ENCODE measurements around the gene SSH2.
"Not testable (repeated sequence)": the region's sequence is repeated elsewhere in the genome, so short reads cannot be mapped to it uniquely, and the experiment has no call there.

SSH2 gene

GRCh38 chr17:29652976-29653375 lies 277.1 kb downstream of the SSH2 start:
- DNase-seq, result no peak

GRCh38 chr17:29651913-29652312 lies 278.1 kb downstream of the SSH2 start:
- not testable (repeated sequence) for DNase-seq

GRCh38 chr17:29650396-29650795 lies 279.6 kb downstream of the SSH2 start:
- no peak for DNase-seq

- no peak for DNase-seq
Measured at GRCh38 chr17:29649359-29649758, 280.7 kb downstream of the SSH2 start.

- no peak for DNase-seq
Measured at GRCh38 chr17:29648005-29648404, 282.0 kb downstream of the SSH2 start.

- DNase-seq, result no peak
Measured at GRCh38 chr17:29645515-29646051, 284.4 kb downstream of the SSH2 start.

GRCh38 chr17:29643817-29644160 lies 286.2 kb downstream of the SSH2 start:
- DNase-seq, result no peak

GRCh38 chr17:29642171-29642611 lies 287.8 kb downstream of the SSH2 start:
- DNase-seq, result no peak

GRCh38 chr17:29640981-29641642 lies 288.9 kb downstream of the SSH2 start:
- DNase-seq, result no peak

GRCh38 chr17:29640413-29640812 lies 289.6 kb downstream of the SSH2 start:
- no peak for DNase-seq

GRCh38 chr17:29633886-29634285 lies 296.1 kb downstream of the SSH2 start:
- no peak for DNase-seq

GRCh38 chr17:29630630-29631193 lies 299.3 kb downstream of the SSH2 start:
- no peak for DNase-seq

GRCh38 chr17:29629839-29630238 lies 300.2 kb downstream of the SSH2 start:
- DNase-seq, result no peak

- no peak for DNase-seq
Measured at GRCh38 chr17:29628644-29629043, 301.4 kb downstream of the SSH2 start.

GRCh38 chr17:29627951-29628350 lies 302.1 kb downstream of the SSH2 start:
- no peak for DNase-seq

GRCh38 chr17:29625037-29625750 lies 304.8 kb downstream of the SSH2 start:
- no peak for DNase-seq

- no peak for DNase-seq
Measured at GRCh38 chr17:29624586-29624985, 305.4 kb downstream of the SSH2 start.

- no peak for DNase-seq
Measured at GRCh38 chr17:29623283-29623647, 306.8 kb downstream of the SSH2 start.

- peak; percentile 72 for DNase-seq
Measured at GRCh38 chr17:29622337-29623282, 307.4 kb downstream of the SSH2 start, which contains the start of gene CORO6. Gene CORO6, minus strand, starts transcription at chr17:29622912. Its CDS starts 1,491 bp downstream, at chr17:29621421.

- no peak for DNase-seq
Measured at GRCh38 chr17:29621751-29622194, 308.3 kb downstream of the SSH2 start.

- no peak for DNase-seq
Measured at GRCh38 chr17:29620779-29621500, 309.1 kb downstream of the SSH2 start.

GRCh38 chr17:29620271-29620670 lies 309.8 kb downstream of the SSH2 start:
- no peak for DNase-seq

All from CD4-positive, alpha-beta T cell treated with Interleukin-6 for 4 hours (primary cell).